NCI-H82 treated with DMSO at 0.1 percent for 48 hours (cell line): ENCODE measurements around the gene NAA35.

Source experiments
- DNase-seq: peaks from one replicate; lab custom pipeline; 2025; ENCODE audit not compliant: unreplicated experiment; lab: John Stamatoyannopoulos, UW

NAA35 gene

DNA sequence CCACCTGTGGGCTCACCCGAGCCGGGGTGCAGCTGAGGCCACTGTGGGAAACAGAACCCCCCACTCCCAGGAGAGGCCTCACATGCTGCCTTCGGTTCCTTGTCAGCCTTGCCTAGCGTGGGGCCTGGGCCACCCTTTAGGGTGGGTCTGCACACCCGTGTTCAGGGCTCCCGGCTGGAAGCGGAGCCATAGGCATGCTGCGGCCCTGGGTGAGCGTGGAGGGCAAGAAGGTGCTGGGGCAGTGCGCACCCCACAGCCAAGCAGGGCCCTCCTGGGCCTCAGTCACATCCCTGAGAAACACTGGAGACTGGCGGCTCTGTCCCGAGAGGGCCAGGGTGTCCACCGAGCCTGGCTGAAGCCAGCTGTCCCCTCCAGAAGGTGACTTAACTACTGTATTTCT lies 116.5 kb downstream of the NAA35 start:
- DNase-seq: no peak

DNA sequence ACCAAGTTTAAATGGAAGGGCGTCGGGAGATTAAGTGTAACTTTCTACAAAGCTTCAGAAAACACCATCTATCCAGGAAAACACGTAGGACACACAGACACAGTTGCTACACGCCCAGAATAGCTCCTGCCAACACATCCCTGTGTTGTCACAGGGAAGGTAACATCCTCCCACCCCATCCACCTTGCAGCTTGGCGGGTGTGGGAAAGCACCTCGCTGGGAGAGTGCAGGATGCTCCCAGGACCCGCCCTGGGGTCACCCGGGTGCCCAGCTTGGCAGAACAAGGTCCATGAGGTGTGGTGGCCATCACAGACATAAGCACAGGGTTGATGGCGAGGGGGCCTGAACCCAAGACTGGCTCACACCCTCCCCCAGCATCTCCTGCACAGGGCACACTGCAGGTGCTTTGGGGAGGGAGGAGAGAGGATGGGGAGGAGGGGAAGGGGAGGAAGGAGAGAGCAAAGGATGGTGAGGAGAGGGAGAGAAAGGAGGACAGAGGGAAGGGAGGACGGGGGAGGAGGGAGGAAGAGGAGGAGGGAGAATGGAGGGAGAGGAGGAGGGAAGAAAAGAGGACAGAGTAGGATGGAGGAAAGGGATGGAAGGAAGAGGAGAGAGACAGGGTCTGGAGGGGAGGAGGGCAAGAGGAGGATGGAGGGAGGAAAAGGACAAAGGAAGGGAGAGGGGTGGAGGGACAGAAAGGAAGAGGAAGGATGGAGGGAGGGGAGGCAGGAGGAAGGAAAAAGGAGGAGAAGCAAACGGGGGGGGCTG lies 121.2 kb downstream of the NAA35 start:
- no peak for DNase-seq

DNA sequence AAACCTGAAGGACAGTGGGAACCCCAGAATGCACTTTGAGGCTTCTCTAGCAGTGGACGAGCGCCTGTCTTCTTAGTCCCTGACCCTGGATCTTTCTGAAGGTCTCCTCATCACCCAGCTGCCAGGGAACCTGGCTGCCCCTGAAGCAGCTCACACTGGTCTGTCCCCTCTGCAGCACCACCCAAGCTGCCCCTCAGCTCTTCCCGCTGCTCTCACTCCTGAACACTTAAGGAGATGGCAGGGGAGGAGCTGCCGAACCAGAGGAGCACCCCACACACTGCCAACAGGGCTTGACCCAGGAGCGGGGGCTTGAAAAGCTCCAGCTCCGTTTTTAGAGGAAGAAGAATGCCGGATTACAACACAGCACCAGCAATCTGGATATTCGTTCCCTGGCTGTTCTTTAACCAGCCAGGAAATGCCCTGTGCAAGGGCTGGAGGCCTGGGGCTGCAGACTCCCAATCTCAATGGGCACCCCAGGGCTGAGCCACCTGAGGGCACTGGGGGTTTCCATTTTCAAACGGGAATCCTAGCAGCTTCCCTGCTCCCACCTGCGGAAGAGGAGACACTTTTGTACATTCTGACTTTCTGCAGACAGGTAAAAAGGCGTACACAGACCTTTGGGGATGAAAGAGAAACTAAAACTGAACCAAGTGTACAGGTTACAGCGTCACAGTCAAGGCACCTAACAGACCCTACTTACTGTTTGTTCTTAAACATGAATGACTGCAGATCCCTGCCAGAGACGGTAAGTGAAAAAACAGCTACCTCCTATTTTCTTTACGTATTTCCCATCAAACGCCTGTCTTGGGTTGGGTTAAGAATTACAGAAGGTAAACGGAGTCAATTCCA lies 122.1 kb downstream of the NAA35 start:
- DNase-seq: no peak

DNA sequence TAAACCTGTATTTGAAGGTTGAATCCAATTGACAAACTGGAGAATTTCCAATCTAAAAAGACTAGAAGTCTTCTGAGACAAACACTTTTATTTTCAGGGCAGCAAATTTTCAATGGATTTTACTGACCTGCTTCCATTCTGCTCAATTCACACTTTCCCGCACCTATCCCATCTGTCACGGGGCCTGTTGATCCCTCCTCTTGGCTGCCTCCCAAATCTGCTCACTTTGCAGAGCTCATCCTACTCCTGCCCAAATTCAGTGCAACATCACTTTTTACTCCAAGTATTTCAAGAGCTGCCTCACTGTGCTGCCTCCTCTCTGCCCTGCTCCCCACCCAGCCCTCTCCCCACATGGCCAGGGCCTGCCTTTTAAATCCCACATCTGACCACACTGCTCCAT lies 123.3 kb downstream of the NAA35 start:
- peak; percentile 43 for DNase-seq

DNA sequence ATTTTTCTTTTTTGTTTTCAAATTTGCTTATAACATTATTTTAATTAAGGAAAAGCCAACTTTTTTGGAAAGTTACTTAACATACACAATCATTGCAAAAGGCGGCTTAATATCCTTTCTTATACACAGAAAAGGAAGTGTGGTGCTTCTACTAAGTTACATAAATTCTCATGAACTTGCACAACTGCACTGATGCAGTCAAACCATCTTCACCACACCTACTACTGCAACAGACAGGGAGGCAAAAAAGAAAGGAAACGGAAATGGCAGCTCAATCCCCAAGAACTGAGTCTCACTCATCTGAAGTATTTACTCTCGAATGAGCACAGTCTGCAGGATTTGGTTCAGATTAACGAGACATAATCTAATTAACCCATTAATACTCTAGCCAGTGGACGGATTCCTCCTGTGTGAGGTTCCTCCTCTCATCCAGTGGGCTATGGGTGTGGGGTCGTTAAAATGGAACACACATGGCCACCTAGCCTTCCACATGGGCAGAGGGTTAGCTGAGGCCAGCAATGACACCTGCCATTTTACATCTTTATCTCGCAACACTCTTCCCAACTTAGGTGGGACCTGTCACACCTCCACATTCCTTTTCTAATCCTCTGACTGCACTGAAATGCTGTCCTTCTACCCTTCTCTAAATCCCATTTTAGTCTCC lies 128.4 kb downstream of the NAA35 start:
- peak; percentile 89 for DNase-seq
